ENCODE results near the gene TP63. TPM values are rescaled to one million over a fixed set of nuclear protein-coding genes. Genes with fewer than 3 reads are reported as not detected.

The TP63 gene
- total RNA-seq, 2 donors from 2014 or later = not detected

DNA sequence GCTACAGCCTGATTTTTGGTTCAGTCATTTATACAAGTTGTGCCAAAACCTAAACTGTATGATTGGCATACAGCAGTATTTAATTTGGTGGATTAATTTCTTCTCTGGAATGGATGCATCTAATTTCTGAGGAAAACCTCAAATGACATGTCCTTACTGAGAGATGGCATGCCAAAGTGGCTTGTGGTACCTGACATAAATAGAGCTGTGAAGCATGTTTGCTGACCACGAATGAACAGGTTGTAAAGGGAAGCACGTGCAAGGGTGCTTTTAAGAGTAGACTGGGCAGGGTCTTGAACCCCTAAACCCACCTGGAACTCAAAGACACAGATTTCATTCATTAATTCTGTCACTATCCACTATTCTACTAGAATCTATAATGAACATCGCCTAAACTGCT, 77.2 kb downstream of the TP63 start:
- Histone ChIP-seq H3K27me3 (no peaks in the 10 kb centered on the region), H3K27ac (no peak overlapping the region), H3K4me1 (peaks cover 8% of the 10 kb centered on the region), H3K4me3 (no peak overlapping the region), H3K36me3 (replicated peaks in 1 of 2; ENCODE audit: insufficient read depth in 1 of 2, low read depth in 2 of 2) (no peaks in the 10 kb centered on the region), H3K9me3 (no peaks in the 10 kb centered on the region)
- WGBS, 2 donors = 63 to 73% methylated on average over 3 of the region's 3 CpGs
- DNase-seq (no peak), ATAC-seq (no peak)
- TF ChIP-seq, protein P1, sequence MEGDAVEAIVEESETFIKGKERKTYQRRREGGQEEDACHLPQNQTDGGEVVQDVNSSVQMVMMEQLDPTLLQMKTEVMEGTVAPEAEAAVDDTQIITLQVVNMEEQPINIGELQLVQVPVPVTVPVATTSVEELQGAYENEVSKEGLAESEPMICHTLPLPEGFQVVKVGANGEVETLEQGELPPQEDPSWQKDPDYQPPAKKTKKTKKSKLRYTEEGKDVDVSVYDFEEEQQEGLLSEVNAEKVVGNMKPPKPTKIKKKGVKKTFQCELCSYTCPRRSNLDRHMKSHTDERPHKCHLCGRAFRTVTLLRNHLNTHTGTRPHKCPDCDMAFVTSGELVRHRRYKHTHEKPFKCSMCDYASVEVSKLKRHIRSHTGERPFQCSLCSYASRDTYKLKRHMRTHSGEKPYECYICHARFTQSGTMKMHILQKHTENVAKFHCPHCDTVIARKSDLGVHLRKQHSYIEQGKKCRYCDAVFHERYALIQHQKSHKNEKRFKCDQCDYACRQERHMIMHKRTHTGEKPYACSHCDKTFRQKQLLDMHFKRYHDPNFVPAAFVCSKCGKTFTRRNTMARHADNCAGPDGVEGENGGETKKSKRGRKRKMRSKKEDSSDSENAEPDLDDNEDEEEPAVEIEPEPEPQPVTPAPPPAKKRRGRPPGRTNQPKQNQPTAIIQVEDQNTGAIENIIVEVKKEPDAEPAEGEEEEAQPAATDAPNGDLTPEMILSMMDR (IDR thresholded peaks at IDR 0.05) = no peak
- no peak for TF ChIP-seq POLR2A (IDR thresholded peaks at IDR 0.05)
- intact Hi-C loops (cut with DNase I) = no loop called here

DNA sequence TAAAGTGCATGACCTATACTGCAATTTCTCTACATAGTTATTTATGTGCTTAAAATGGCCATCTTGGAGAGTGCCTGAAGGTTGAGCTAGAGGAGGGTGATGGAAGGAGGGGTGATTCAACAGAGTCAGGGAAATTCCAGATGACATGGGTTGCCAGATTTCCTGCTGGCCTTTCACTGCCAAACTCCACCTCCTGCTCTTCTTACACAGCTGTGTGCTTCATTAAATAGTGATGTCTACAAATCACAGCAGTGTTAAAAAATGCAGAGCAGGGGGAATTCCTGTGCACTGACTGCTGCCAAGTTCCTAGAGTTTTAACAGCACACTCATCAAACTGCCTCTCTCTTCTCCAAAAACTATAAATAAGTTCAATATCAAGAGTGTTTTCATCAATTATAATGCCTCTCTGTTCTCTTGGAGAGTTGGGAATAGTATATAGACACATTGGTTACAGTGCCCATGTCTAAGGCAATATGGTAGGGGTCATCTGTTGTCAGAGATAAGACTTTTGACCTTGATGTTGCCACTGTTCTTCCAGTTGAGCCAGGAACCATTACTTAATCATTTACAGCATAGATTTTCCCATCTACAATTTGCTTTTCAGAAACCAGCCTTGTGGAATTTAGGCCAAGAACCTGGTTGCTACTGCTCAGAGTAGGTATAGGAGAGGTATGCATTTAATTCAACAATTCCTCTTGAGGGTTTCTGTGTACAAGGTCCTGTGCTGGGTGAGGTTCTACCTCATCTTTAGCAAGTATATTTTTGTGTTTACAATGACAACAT, 79.6 kb downstream of the TP63 start:
- ATAC-seq = peak; percentile 91
- peak overlapping the region in 3 of 4 donors; percentile 3 to 53 (median 51) for H3K27ac ChIP-seq
- intact Hi-C loops (cut with DNase I) = no loop called here

DNA sequence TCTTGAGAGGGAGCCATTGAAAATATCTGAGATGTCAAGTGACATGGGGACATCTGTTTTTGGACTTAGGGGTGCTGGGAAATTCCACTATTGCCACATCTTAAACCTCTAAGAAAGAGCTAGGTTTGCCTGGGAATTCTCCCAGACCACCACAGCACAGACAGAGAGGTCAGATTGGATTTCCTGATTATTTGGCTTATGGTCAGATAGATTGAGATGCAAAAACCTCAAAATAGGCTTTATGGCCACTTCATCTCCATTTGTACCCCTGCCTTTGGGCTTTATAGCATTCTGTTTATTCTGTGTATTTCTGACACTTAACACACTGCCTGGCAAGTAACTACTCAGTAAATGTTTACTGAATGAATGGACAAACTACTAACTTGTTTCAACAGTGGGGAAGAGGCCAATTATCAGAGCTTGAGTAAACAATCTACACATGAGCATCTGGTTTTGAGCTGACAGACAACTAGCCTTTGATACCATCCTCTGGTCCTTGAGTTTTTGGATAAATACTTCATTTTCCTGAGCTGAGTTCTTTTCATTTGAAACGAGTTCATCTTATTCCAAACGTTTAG, 81.8 kb downstream of the TP63 start:
- no peak overlapping the region for H3K4me3 ChIP-seq
- no peaks in the 10 kb centered on the region for H3K27me3 ChIP-seq
- ATAC-seq = no peak
- DNase-seq = no peak
- intact Hi-C loops (cut with DNase I) = no loop called here
- no peaks in the 10 kb centered on the region for H3K36me3 ChIP-seq (replicated peaks in 1 of 2; ENCODE audit: insufficient read depth in 1 of 2, low read depth in 2 of 2)
- no peak for TF ChIP-seq POLR2A (IDR thresholded peaks at IDR 0.05)
- TF ChIP-seq, protein P1 (IDR thresholded peaks at IDR 0.05) = no peak
- WGBS, 2 donors = 35 to 40% methylated on average over 2 of the region's 2 CpGs
- peaks cover 8% of the 10 kb centered on the region for H3K4me1 ChIP-seq
- no peaks in the 10 kb centered on the region for H3K9me3 ChIP-seq
- no peak overlapping the region for H3K27ac ChIP-seq

More for the DNA sequence above, 79.6 kb downstream of the TP63 start:
- Histone ChIP-seq H3K4me3 (no peak overlapping the region), H3K9me3 (no peaks in the 10 kb centered on the region), H3K27me3 (no peaks in the 10 kb centered on the region), H3K36me3 (replicated peaks in 1 of 2; ENCODE audit: insufficient read depth in 1 of 2, low read depth in 2 of 2) (no peaks in the 10 kb centered on the region), H3K4me1 (peaks cover 8% of the 10 kb centered on the region)
- peak; percentile 21 to 75 (median 30) for DNase-seq
- TF ChIP-seq, protein P1 (IDR thresholded peaks at IDR 0.05) = no peak
- TF ChIP-seq POLR2A (IDR thresholded peaks at IDR 0.05) = no peak

DNA sequence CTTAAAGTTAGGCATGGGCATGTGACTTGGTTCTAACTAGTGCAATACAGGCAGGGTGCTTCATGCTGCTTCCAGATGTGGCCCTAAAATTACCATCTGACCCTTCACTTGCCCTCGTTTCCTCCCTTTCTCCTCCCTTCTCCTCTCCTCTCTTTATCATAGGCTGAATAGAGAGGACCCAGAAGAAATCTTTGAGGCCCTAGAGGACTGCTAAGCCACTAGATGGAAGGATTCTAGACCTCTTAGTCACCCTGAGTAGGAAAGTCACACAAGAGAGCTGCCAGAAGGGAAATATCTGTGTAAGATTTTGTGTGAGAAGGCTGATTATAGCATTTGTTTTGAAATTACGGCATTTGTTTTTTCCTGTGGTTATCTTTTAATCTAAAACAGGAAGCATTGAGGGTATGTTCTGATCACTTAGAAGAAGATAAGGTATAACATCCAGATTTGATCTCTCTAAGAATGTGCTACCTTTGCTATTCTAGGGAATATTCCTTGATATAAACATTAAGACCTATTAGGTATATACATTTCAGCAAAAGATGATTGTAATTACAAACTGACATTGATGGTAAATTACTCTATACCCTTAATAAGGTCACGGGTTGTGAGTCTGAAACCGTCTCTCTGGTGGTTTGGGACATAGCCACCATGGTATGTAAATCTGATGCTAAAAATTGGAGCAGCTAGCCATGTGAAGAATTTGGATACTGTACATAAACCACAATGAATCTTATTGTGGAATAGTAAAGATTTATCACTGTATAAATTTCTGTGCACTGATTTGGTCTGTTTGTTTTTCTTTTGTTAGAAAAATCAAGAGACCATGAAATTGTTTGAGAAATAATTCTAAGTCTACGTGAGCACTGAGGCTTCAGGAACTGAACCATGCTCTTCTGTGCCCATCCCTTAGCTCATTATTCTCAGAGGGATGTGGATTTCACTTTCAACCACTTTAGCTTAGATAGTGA, 84.1 kb downstream of the TP63 start:
- intact Hi-C loops (cut with DNase I) = no loop called here
- no peak for DNase-seq
- WGBS, 2 donors = 43 to 47% methylated on average over 5 of the region's 5 CpGs
- Histone ChIP-seq H3K27ac (no peak overlapping the region), H3K4me1 (peaks cover 8% of the 10 kb centered on the region), H3K36me3 (replicated peaks in 1 of 2; ENCODE audit: insufficient read depth in 1 of 2, low read depth in 2 of 2) (no peaks in the 10 kb centered on the region), H3K27me3 (no peaks in the 10 kb centered on the region), H3K9me3 (no peaks in the 10 kb centered on the region), H3K4me3 (no peak overlapping the region)
- TF ChIP-seq POLR2A (IDR thresholded peaks at IDR 0.05) = no peak
- TF ChIP-seq, protein P1 (IDR thresholded peaks at IDR 0.05) = no peak
- no peak for ATAC-seq

Data from body of pancreas (tissue), 4 donors.